Measurements from ENCODE around the gene DEFB129. TPM values are rescaled to one million over a fixed set of nuclear protein-coding genes. Genes with fewer than 3 reads are reported as not detected.
"Not testable (repeated sequence)": the region's sequence is repeated elsewhere in the genome, so short reads cannot be mapped to it uniquely, and the experiment has no call there.

The DEFB129 gene
- total RNA-seq, 6 donors from 2014 or later = not detected

DNA sequence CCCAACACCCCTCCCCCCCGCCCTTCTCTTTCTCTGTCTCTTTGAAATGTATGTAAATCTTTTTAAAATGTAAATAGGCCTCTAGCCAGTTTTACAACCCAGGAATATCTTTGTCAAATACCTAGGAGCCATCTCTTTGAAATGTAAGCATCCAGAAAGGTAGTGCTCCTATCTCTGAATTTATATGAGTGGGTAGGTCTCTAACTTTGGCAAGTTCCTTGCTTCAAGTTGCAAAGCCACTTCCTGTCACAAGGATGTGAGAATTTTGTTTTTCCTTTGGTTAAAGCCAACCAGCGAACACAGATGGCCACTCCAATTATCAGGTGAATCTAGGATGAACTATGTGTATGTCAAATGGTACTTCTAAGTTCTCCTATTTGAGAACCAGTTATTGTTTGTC, 24.3 kb downstream of the DEFB129 start:
- Histone ChIP-seq H3K36me3 (no peaks in the 10 kb centered on the region), H3K4me1 (no peaks in the 10 kb centered on the region), H3K27me3 (no peaks in the 10 kb centered on the region), H3K4me3 (no peak overlapping the region), H3K9me3 (no peaks in the 10 kb centered on the region), H3K27ac (no peak overlapping the region)
- no peak for DNase-seq
- 39 to 57% methylated on average over 2 of the region's 2 CpGs for WGBS, 2 donors
- ATAC-seq (ENCODE audit: low FRiP score in 2 of 2) = no peak
- TF ChIP-seq EP300 (IDR thresholded peaks at IDR 0.05) (no peak), POLR2AphosphoS5 (IDR thresholded peaks at IDR 0.05) (no peak), POLR2A (IDR thresholded peaks at IDR 0.05) (no peak)
- TF ChIP-seq, protein P1, sequence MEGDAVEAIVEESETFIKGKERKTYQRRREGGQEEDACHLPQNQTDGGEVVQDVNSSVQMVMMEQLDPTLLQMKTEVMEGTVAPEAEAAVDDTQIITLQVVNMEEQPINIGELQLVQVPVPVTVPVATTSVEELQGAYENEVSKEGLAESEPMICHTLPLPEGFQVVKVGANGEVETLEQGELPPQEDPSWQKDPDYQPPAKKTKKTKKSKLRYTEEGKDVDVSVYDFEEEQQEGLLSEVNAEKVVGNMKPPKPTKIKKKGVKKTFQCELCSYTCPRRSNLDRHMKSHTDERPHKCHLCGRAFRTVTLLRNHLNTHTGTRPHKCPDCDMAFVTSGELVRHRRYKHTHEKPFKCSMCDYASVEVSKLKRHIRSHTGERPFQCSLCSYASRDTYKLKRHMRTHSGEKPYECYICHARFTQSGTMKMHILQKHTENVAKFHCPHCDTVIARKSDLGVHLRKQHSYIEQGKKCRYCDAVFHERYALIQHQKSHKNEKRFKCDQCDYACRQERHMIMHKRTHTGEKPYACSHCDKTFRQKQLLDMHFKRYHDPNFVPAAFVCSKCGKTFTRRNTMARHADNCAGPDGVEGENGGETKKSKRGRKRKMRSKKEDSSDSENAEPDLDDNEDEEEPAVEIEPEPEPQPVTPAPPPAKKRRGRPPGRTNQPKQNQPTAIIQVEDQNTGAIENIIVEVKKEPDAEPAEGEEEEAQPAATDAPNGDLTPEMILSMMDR (IDR thresholded peaks at IDR 0.05) = no peak

DNA sequence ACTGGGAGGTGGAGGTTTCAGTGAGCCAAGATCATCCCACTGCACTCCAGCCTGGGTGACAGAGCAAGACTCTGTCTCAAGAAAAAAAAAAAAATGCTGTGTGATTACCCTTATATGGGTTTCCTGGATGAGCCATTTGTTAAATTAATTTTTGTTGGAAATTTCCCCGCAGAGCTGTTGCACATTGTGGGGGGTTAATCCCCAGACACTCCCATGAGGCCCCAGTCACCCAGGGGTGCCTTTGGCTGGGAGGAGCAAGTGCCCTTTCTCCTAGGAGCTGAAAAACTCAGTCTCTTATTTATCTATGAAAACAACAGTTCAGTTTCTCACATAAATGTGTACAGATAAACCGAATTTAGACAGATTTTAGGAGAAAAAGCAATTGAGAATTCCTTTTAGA, 25.7 kb downstream of the DEFB129 start:
- DNase-seq = no peak
- H3K4me1 ChIP-seq = no peaks in the 10 kb centered on the region
- H3K27ac ChIP-seq = no peak overlapping the region
- no peak for ATAC-seq (ENCODE audit: low FRiP score in 2 of 2)
- H3K9me3 ChIP-seq = no peaks in the 10 kb centered on the region
- TF ChIP-seq, protein P1 (IDR thresholded peaks at IDR 0.05) = no peak
- TF ChIP-seq POLR2A (IDR thresholded peaks at IDR 0.05) (no peak), EP300 (IDR thresholded peaks at IDR 0.05) (no peak), POLR2AphosphoS5 (IDR thresholded peaks at IDR 0.05) (no peak)
- no peaks in the 10 kb centered on the region for H3K36me3 ChIP-seq
- H3K27me3 ChIP-seq = no peaks in the 10 kb centered on the region
- H3K4me3 ChIP-seq = no peak overlapping the region
- 84 to 88% methylated on average over 2 of the region's 2 CpGs for WGBS, 2 donors

DNA sequence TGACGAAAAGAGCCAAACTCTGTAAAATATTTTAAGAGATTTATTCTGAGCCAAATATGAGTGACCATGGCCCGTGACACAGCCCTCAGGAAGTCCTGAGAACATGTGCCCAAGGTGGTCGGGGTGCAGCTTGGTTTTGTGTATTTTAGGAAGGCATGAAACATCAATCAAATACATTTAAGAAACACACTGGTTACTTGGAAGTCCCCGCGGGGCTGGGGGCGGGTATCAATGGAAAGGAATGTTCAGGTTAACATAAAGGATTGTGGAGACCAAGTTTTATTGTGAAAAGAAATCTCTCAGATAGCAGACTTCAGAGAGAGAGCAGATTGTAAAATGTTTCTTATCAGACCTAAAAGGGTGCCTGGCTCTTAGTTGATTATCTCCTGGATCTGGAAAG, 26.4 kb downstream of the DEFB129 start:
- not testable (repeated sequence) for H3K4me1 ChIP-seq; H3K27ac ChIP-seq; H3K9me3 ChIP-seq; H3K36me3 ChIP-seq; H3K27me3 ChIP-seq; H3K4me3 ChIP-seq; ATAC-seq (ENCODE audit: low FRiP score in 2 of 2); DNase-seq
- 54 to 59% methylated on average over 6 of the region's 6 CpGs for WGBS, 2 donors

DNA sequence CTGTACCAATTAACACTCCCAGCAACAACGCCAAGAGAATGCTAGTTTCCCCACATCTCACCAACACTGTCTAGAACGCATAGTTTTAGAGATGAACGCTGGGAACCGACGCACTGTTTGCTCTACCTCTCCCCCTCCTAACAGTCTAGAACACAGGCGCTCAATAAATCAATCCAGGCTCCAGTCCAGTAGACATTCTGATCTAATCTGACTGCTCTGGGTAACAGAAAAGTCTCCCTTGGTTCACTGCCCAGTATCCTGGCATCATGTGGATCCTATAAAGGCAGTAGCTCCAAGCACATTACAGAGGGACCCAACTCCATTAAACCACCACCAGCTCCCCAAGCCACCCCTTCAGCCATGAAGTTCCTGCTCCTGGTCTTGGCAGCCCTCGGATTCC, 30.4 kb downstream of the DEFB129 start, which contains the start of gene DEFB132:
Gene DEFB132, plus strand, starts transcription at position 306 of the 400 bp plus-strand sequence. Its CDS starts 55 bp downstream, at position 361.
- Histone ChIP-seq H3K4me1 (no peaks in the 10 kb centered on the region), H3K27ac (no peak within 1 kb of the TSS), H3K4me3 (no peak within 1 kb of the TSS), H3K36me3 (no peaks in the 10 kb centered on the region), H3K9me3 (no peaks in the 10 kb centered on the region), H3K27me3 (no peaks in the 10 kb centered on the region)
- no peak for DNase-seq
- ATAC-seq (ENCODE audit: low FRiP score in 2 of 2) = no peak
- WGBS, 2 donors = 76 to 79% methylated on average over 7 of the region's 7 CpGs
- no peak for TF ChIP-seq POLR2A (IDR thresholded peaks at IDR 0.05)

DNA sequence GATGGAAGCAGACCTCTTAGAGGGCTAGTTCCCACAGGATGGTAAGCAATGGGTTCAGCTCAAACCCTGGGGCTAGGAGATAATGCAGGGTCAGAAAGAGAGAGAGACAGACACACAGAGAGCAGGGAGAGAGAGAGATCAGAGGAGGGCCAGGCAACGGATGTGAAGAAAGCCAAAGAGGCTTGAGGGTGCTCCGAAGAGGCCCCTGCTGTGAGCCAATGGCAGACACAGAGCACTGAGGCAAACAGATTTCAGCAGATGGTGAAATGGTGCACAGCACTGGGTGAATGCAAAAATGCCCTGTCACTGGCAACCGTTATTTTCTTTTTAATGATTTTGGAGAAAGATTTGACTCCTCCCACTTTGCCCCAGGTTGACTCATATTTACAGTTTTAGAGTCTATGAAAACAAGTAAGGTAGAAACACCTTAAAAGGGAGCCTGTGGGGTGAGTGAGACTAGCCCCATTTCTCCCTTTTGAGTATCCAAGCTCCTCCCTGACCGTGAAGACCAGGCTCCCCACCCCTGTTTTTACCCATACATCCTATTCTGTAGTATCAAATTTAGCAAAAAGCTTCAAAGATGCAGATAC, 31.3 kb downstream of the DEFB129 start:
- ATAC-seq (ENCODE audit: low FRiP score in 2 of 2) = no peak
- Histone ChIP-seq H3K4me3 (no peak overlapping the region), H3K27ac (no peak overlapping the region), H3K4me1 (no peaks in the 10 kb centered on the region), H3K9me3 (no peaks in the 10 kb centered on the region), H3K27me3 (no peaks in the 10 kb centered on the region), H3K36me3 (no peaks in the 10 kb centered on the region)
- no peak for DNase-seq
- TF ChIP-seq POLR2A (IDR thresholded peaks at IDR 0.05) (no peak), EP300 (IDR thresholded peaks at IDR 0.05) (no peak)
- 52 to 56% methylated on average over 4 of the region's 4 CpGs for WGBS, 2 donors

DNA sequence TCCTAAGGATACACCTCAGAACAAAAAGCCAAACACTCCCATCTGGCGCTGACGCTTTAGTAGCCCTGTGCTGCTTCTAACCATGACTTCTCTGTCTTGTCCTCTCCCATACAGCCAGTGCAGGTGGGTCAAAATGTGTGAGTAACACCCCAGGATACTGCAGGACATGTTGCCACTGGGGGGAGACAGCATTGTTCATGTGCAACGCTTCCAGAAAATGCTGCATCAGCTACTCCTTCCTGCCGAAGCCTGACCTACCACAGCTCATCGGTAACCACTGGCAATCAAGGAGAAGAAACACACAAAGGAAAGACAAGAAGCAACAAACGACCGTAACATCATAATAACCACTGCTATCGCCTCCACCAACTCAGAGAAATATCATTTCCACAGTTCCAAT, 31.9 kb downstream of the DEFB129 start:
- DNase-seq = no peak

More for the DNA sequence above, 31.9 kb downstream of the DEFB129 start:
- H3K9me3 ChIP-seq = no peaks in the 10 kb centered on the region
- no peaks in the 10 kb centered on the region for H3K4me1 ChIP-seq
- WGBS, 2 donors = 47 to 53% methylated on average over 8 of the region's 8 CpGs
- H3K27ac ChIP-seq = no peak overlapping the region
- TF ChIP-seq, protein P1 (IDR thresholded peaks at IDR 0.05) = peak in 1 of 6 experiments; percentile 13
- no peak for TF ChIP-seq POLR2A (IDR thresholded peaks at IDR 0.05)
- H3K4me3 ChIP-seq = no peak overlapping the region
- no peak for ATAC-seq (ENCODE audit: low FRiP score in 2 of 2)
- H3K36me3 ChIP-seq = no peaks in the 10 kb centered on the region
- no peaks in the 10 kb centered on the region for H3K27me3 ChIP-seq
